Measurements from ENCODE around the gene LRRC56.
A peak's percentile ranks its signal among the peaks of the same experiment; 100 is the strongest.

The LRRC56 gene

DNA sequence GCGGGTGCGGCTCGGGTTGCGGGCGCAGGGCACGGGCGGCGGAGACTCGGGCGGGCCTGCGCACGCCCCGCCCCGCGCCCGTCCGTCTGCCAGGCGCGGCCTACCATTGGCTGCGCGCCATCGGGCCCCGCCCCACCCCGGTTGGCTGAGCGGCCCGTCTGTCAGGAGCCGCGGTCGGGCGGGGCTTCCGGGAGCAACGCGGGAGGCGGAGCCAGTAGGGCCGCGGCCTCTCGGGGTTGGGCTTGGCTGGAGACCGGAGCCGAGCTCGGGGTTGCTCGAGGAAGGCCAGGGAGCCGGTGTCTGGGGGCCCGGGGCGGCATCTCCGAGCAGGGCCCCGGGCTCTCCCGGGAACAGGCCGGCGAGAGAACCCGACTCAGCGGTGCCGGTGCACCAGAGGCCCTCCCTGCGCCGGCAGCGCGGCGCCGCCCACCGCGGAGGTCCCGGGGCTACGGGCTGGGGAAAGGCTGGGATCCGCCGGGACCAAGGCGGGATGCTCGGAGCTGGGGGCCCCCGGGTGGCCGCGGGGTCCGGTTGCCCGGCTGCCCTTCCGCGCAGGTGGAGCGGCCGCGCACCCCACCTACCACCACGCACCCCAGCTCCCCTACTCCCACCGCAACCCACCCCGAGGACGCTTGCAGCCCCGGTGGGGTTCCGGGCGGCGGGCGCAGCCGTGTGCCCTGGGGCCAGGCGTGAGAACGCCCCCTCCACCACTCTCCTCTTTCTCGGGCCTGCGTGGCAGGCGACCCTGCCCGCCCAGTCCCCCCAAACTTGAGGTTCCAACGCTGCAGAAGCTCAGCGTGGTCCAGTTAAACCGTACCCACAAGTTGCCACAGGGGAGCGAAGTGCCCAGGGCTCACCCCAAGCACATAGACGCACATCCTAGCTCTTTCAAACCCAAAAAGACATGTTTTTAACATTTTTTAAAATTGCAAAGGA lies 1.5 kb upstream of the LRRC56 start, which contains the start of gene HRAS:
TSS of gene HRAS (minus strand) at position 58 of the 936 bp plus-strand sequence.
- no peaks in the 10 kb centered on the region for H3K9me3 ChIP-seq (ENCODE audit: control insufficient read depth, insufficient read depth, low read length)
- H3K9ac ChIP-seq (ENCODE audit: low read depth, low read length), result peak within 1 kb of the TSS; percentile 93
- peaks cover 3% of the 10 kb centered on the region; the same call in 1 of the 2 replicates for H3K36me3 ChIP-seq (ENCODE audit: insufficient read depth, low read length)
- H3K4me1 ChIP-seq (ENCODE audit: insufficient read depth, low read length), result no peaks in the 10 kb centered on the region

- no peaks in the 10 kb centered on the region for H3K4me1 ChIP-seq (ENCODE audit: insufficient read depth, low read length)
- H3K9ac ChIP-seq (ENCODE audit: low read depth, low read length), result peak overlapping the region; percentile 93
- peaks cover 3% of the 10 kb centered on the region; the same call in 1 of the 2 replicates for H3K36me3 ChIP-seq (ENCODE audit: insufficient read depth, low read length)
- H3K9me3 ChIP-seq (ENCODE audit: control insufficient read depth, insufficient read depth, low read length), result no peaks in the 10 kb centered on the region
These were observed 499 bp downstream of the LRRC56 start for GRCh38 chr11:537622-538430.

GRCh38 chr11:538431-539051 lies 1.2 kb downstream of the LRRC56 start:
- no peak overlapping the region for H3K9ac ChIP-seq (ENCODE audit: low read depth, low read length)
- peaks cover under 1% of the 10 kb centered on the region; the same call in 1 of the 2 replicates for H3K36me3 ChIP-seq (ENCODE audit: insufficient read depth, low read length)
- H3K9me3 ChIP-seq (ENCODE audit: control insufficient read depth, insufficient read depth, low read length), result no peaks in the 10 kb centered on the region
- H3K4me1 ChIP-seq (ENCODE audit: insufficient read depth, low read length), result no peaks in the 10 kb centered on the region

DNA sequence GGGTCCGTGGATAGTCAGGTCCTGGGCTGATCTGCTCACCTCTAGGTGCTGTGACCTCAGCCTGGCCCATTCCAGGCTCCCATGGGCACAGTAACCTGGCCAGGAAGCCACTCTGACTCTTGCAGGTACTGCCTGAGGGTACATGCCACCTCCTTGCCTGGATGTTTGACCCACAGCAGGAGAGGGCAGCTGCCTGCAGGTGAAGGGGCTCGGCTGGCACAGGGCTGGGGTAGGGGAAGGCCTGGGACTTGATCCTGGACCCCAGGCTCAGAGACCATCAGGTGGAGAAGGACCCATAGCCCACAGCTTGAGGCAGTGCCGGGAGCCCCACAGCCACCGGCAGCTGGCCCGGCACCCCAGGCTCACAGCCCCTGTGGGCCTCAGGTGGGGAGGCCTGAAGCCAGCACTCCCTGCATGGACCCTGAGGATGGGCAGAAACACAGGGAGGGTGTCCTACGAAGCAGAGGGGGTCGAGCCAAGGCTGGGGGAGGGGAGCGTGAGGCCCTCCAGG lies 2.7 kb downstream of the LRRC56 start:
- H3K36me3 ChIP-seq (ENCODE audit: insufficient read depth, low read length), result no peaks in the 10 kb centered on the region
- H3K9ac ChIP-seq (ENCODE audit: low read depth, low read length), result no peak overlapping the region
- no peaks in the 10 kb centered on the region for H3K4me1 ChIP-seq (ENCODE audit: insufficient read depth, low read length)
- H3K9me3 ChIP-seq (ENCODE audit: control insufficient read depth, insufficient read depth, low read length), result no peaks in the 10 kb centered on the region

- Histone ChIP-seq H3K9ac (ENCODE audit: low read depth, low read length) (no peak overlapping the region), H3K36me3 (ENCODE audit: insufficient read depth, low read length) (no peaks in the 10 kb centered on the region), H3K4me1 (ENCODE audit: insufficient read depth, low read length) (no peaks in the 10 kb centered on the region), H3K9me3 (ENCODE audit: control insufficient read depth, insufficient read depth, low read length) (no peaks in the 10 kb centered on the region)
These were observed 3.5 kb downstream of the LRRC56 start for GRCh38 chr11:540583-541432.

- H3K36me3 ChIP-seq (ENCODE audit: insufficient read depth, low read length), result no peaks in the 10 kb centered on the region
- H3K9ac ChIP-seq (ENCODE audit: low read depth, low read length), result no peak overlapping the region
- no peaks in the 10 kb centered on the region for H3K4me1 ChIP-seq (ENCODE audit: insufficient read depth, low read length)
- no peaks in the 10 kb centered on the region for H3K9me3 ChIP-seq (ENCODE audit: control insufficient read depth, insufficient read depth, low read length)
These were observed 4.1 kb downstream of the LRRC56 start for GRCh38 chr11:541433-541885.

DNA sequence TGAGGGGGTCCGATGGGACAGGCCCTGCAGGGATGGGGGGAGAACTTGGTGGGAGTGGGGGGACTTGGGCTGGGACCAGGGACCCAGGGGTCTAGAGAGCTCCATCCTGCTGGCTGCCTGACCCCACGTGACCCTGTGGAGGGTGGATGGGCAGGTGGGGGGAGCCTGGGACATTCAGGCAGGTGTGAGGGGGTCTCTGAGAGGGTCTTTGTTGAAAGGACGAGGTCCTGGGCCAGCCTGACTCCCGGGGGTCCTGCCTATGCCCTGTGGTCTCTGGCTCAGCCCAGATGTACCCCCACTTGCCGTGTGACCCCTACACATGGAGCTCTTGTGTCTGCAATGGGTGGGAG lies 7.5 kb downstream of the LRRC56 start:
- no peaks in the 10 kb centered on the region for H3K4me1 ChIP-seq (ENCODE audit: insufficient read depth, low read length)
- H3K9ac ChIP-seq (ENCODE audit: low read depth, low read length), result no peak overlapping the region
- H3K36me3 ChIP-seq (ENCODE audit: insufficient read depth, low read length), result no peaks in the 10 kb centered on the region
- no peaks in the 10 kb centered on the region for H3K9me3 ChIP-seq (ENCODE audit: control insufficient read depth, insufficient read depth, low read length)

DNA sequence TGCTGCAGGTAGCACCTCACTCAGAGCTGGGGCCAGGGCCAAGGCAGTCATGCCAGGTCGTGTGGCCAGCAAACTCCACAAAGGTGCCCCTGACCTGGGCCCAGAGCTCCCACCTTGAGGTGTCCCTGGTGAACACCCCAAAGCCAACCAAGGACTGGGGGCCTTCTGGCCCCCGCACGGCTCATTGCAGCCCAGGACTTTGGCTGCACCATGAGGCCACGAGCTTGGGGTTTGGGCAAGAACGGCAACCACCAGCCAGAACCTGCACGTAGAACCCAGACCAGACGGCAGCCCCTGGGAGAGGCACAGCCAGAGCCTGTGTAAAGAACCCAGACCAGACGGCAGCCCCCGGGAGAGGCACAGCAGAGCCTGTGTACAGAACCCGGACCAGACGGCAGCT lies 7.8 kb downstream of the LRRC56 start:
- H3K4me1 ChIP-seq (ENCODE audit: insufficient read depth, low read length), result no peaks in the 10 kb centered on the region
- H3K36me3 ChIP-seq (ENCODE audit: insufficient read depth, low read length), result no peaks in the 10 kb centered on the region
- no peak overlapping the region for H3K9ac ChIP-seq (ENCODE audit: low read depth, low read length)
- no peaks in the 10 kb centered on the region for H3K9me3 ChIP-seq (ENCODE audit: control insufficient read depth, insufficient read depth, low read length)

GRCh38 chr11:548700-549603 lies 11.6 kb downstream of the LRRC56 start:
- Histone ChIP-seq H3K9me3 (ENCODE audit: control insufficient read depth, insufficient read depth, low read length) (no peaks in the 10 kb centered on the region), H3K36me3 (ENCODE audit: insufficient read depth, low read length) (no peaks in the 10 kb centered on the region), H3K9ac (ENCODE audit: low read depth, low read length) (no peak overlapping the region), H3K4me1 (ENCODE audit: insufficient read depth, low read length) (no peaks in the 10 kb centered on the region)

DNA sequence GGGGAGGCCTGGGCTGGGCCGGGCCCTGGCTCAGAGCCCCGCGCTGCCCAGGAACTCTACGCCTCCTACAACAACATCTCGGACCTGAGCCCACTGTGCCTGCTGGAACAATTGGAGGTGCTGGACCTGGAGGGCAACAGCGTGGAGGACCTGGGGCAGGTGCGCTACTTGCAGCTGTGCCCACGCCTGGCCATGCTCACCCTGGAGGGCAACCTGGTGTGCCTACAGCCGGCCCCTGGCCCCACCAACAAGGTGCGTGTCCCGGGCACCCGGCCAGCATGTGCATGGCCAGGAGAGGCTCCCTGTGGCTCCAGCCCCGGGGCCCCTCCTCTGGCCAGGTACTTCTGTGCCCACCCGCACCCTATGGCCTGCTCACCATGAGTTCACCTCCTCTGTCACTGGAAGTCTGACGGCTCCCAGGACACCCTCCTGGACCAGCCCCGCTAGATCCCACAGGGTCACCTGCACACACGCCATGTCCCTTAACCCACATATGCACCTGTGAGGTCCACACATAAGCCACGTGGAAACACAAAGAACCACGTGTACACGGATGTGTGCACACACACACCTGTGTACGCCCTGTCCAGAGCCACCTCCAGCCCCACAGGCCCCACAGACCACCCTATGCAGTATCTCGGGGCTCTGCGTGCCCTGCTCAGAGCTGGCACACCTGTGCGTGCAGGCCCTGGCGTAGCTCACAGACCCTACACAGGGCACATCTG lies 12.9 kb downstream of the LRRC56 start:
- Histone ChIP-seq H3K9ac (ENCODE audit: low read depth, low read length) (no peak overlapping the region), H3K4me1 (ENCODE audit: insufficient read depth, low read length) (no peaks in the 10 kb centered on the region), H3K9me3 (ENCODE audit: control insufficient read depth, insufficient read depth, low read length) (no peaks in the 10 kb centered on the region), H3K36me3 (ENCODE audit: insufficient read depth, low read length) (no peaks in the 10 kb centered on the region)

GRCh38 chr11:550746-551085 lies 13.4 kb downstream of the LRRC56 start:
- no peaks in the 10 kb centered on the region for H3K4me1 ChIP-seq (ENCODE audit: insufficient read depth, low read length)
- no peaks in the 10 kb centered on the region for H3K9me3 ChIP-seq (ENCODE audit: control insufficient read depth, insufficient read depth, low read length)
- no peak overlapping the region for H3K9ac ChIP-seq (ENCODE audit: low read depth, low read length)
- no peaks in the 10 kb centered on the region for H3K36me3 ChIP-seq (ENCODE audit: insufficient read depth, low read length)

DNA sequence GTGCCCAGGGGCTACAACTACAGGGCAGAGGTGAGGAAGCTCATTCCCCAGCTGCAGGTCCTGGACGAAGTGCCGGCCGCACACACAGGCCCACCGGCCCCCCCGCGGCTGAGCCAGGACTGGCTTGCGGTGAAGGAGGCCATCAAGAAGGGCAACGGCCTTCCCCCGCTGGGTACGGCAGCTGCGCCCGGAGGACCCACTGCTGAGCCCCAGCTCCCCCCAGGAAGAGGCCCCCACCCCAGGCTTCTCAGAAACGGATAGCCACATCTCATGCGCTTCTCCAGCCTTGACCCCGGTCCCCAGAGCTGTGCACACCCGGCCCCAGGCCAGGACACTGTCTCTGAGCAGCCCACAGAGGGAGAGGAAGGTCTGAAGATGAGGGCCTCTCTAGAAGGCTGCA lies 13.8 kb downstream of the LRRC56 start:
- Histone ChIP-seq H3K36me3 (ENCODE audit: insufficient read depth, low read length) (no peaks in the 10 kb centered on the region), H3K9ac (ENCODE audit: low read depth, low read length) (no peak overlapping the region), H3K4me1 (ENCODE audit: insufficient read depth, low read length) (no peaks in the 10 kb centered on the region), H3K9me3 (ENCODE audit: control insufficient read depth, insufficient read depth, low read length) (no peaks in the 10 kb centered on the region)
